ENCODE results near the gene TCF25.

Gene TCF25

GRCh38 chr16:89881368-89881730 lies 8.0 kb downstream of the TCF25 start:
- DNase-seq = no peak

GRCh38 chr16:89883346-89884040 lies 10.1 kb downstream of the TCF25 start:
- no peak for DNase-seq

GRCh38 chr16:89884041-89884421 lies 10.6 kb downstream of the TCF25 start:
- DNase-seq = no peak

- DNase-seq = no peak
These were observed 13.9 kb downstream of the TCF25 start for GRCh38 chr16:89887243-89887642.

- no peak for DNase-seq
These were observed 16.8 kb downstream of the TCF25 start for GRCh38 chr16:89890200-89890599.

GRCh38 chr16:89890886-89891657 lies 17.7 kb downstream of the TCF25 start:
- no peak for DNase-seq

- no peak for DNase-seq
These were observed 18.8 kb downstream of the TCF25 start for GRCh38 chr16:89892055-89892630.

- DNase-seq = no peak
These were observed 19.2 kb downstream of the TCF25 start for GRCh38 chr16:89892635-89893034.

GRCh38 chr16:89893642-89894548 lies 20.5 kb downstream of the TCF25 start:
- DNase-seq = no peak

GRCh38 chr16:89895482-89896250 lies 22.3 kb downstream of the TCF25 start:
- no peak for DNase-seq

GRCh38 chr16:89897204-89897603 lies 23.8 kb downstream of the TCF25 start:
- no peak for DNase-seq

- DNase-seq = no peak
These were observed 25.0 kb downstream of the TCF25 start for GRCh38 chr16:89898201-89898967.

GRCh38 chr16:89899879-89900481 lies 26.6 kb downstream of the TCF25 start:
- no peak for DNase-seq

GRCh38 chr16:89900885-89901284 lies 27.5 kb downstream of the TCF25 start:
- no peak for DNase-seq

- DNase-seq = no peak
These were observed 29.6 kb downstream of the TCF25 start for GRCh38 chr16:89902980-89903379.

- DNase-seq = no peak
These were observed 30.6 kb downstream of the TCF25 start for GRCh38 chr16:89903908-89904515.

- DNase-seq = no peak
These were observed 31.5 kb downstream of the TCF25 start for GRCh38 chr16:89904606-89905510.

GRCh38 chr16:89905511-89906139 lies 32.2 kb downstream of the TCF25 start:
- no peak for DNase-seq

Data from GDM1 (cell line).